Heart right ventricle (tissue), 16 donors: ENCODE results near the gene TMEM109. TPM values are rescaled to one million over a fixed set of nuclear protein-coding genes. Genes with fewer than 3 reads are reported as not detected.
A peak's percentile ranks its signal among the peaks of the same experiment; 100 is the strongest.
"Not testable (repeated sequence)": the region's sequence is repeated elsewhere in the genome, so short reads cannot be mapped to it uniquely, and the experiment has no call there.

Experiments used
- ATAC-seq, 8 donors: fragments of 200-7000 bp; cut with Tn5 transposase; one replicate each; pipeline ENCODE4 v1.9.1; 2020; ENCODE audit warnings: mild to moderate bottlenecking in 8 of 8, moderate library complexity in 8 of 8, moderate number of reproducible peaks in 1 of 8
- DNase-seq, 2 donors: peaks; one replicate each; pipeline ENCODE4 v3.0.0-alpha.2; 2020
- H3K27ac ChIP-seq, 10 donors: fragments of 200-600 bp; sonication (generic) in 2 of 10; one replicate each; pipeline versions ENCODE4 v1.5.0 to v1.8.0; 2020 to 2022; ENCODE audit warnings: mild to moderate bottlenecking in 3 of 10
- H3K27me3 ChIP-seq, 7 donors: fragments of 200-600 bp; one replicate each; pipeline ENCODE4 v1.8.0; 2021 to 2022; ENCODE audit warnings: mild to moderate bottlenecking in 2 of 7
- H3K36me3 ChIP-seq, 9 donors: fragments of 200-600 bp; sonication (generic) in 1 of 9; one replicate each; pipeline versions ENCODE4 v1.5.0 to v1.8.0; 2020 to 2022; ENCODE audit warnings: mild to moderate bottlenecking in 2 of 9
- H3K4me1 ChIP-seq, 9 donors: fragments of 200-600 bp; sonication (generic) in 1 of 9; one replicate each; pipeline versions ENCODE4 v1.5.0 to v1.8.0; 2020 to 2022; ENCODE audit warnings: mild to moderate bottlenecking in 4 of 9
- H3K4me3 ChIP-seq, 10 donors: fragments of 200-600 bp; sonication (generic) in 2 of 10; one replicate each; pipeline versions ENCODE4 v1.5.0 to v1.8.0; 2020 to 2022; ENCODE audit warnings: mild to moderate bottlenecking in 7 of 10, moderate library complexity in 2 of 10
- H3K9me3 ChIP-seq, 11 donors: fragments of 200-600 bp in 10 of 11; sonication (generic) in 2 of 11; one replicate each; pipeline versions ENCODE4 v1.5.0 to v1.8.0; 2013 to 2022; ENCODE audit warnings: mild to moderate bottlenecking in 2 of 11, control low read depth in 1 of 11, moderate library complexity in 1 of 11
- WGBS, 2 donors: extraction: QIAGEN DNeasy Blood & Tissue Kit; methylation state at CpG; one replicate each; pipeline ENCODE4 v1.1.7; 2013; ENCODE audit warnings: inconsistent platforms in 1 of 2; 5-methylcytosine and 5-hydroxymethylcytosine counted together
- intact Hi-C, 10 donors: fragments of 100-400 bp; cut with DNase I; formaldehyde crosslinking; loops; one replicate each; pipeline versions ENCODE4 v1.11.1 to v1.14.2; 2022
- polyA plus RNA-seq, 2 donors: library from polyadenylated mRNA; stranded (reverse); fragments of 200-250 nt; gene quantifications; one replicate each; pipeline ENCODE4 v1.2.3, GENCODE V29; 2013
- total RNA-seq, 10 donors: library from RNA; stranded (reverse); fragmentation: NEBNext Ultra II Directional in 3 of 10; extraction: Animal tissue kit (Norgen Biotek cat#: 25700) in 3 of 10; gene quantifications; one replicate each; pipeline versions ENCODE4 v1.2.1 to v1.2.4, GENCODE V29; 2021 to 2023
- TF ChIP-seq, protein P1 (sequence below), 9 donors: fragments of 200-600 bp; sonication (generic) in 2 of 9; IDR thresholded peaks; one replicate each; pipeline versions ENCODE4 v1.5.0 to v1.8.0; 2021 to 2022; ENCODE audit warnings: antibody characterized with exemption in 9 of 9, mild to moderate bottlenecking in 5 of 9, moderate library complexity in 1 of 9
- donor health status: Arrhythmogenic right ventricular cardiomyopathy.
- donor health status: ischemic (EF 13 %, LVEDD 7.1; RV severe dilation, severe dysfunction).
- donor health status: healthy with polysubstance abuse.
- donor health status: DM: no; HTN: yes; CAD: no.
- donor health status: DM: no; HTN: no; CAD: no.
- donor health status: ischemic (EF 25% LVEDD 6.9; RV normal size, moderate dysfunction).
- donor health status: ischemic (EF 25% LVEDD 5.7; RV mildly dilated, moderate dysfunction).
- donor health status: healthy.
- donor health status: DM: yes; HTN: yes; CAD: no.
- donor health status: Ischemic cardiomyopathy.
- donor health status: ischemic (EF 35%, LVEDD 5.7; RV mildly dilated, moderate dysfunction).
- donor health status: nonischemic (EF 11% LVEDD 7.7; RV severe dilation, severe dysfunction).
- donor health status: DM: yes; HTN: yes; CAD: no.
- donor health status: PGD.
- donor health status: ischemic (EF 29% LVEDD 5.4; RV normal size, mild dysfunction).
- donor health status: nonischemic (EF 23%, LVEDD 6.1; RV moderate dilation, normal function).

Gene TMEM109
- total and polyA plus RNA-seq, 12 donors: 53.3 to 121 (median 92.7) TPM

DNA sequence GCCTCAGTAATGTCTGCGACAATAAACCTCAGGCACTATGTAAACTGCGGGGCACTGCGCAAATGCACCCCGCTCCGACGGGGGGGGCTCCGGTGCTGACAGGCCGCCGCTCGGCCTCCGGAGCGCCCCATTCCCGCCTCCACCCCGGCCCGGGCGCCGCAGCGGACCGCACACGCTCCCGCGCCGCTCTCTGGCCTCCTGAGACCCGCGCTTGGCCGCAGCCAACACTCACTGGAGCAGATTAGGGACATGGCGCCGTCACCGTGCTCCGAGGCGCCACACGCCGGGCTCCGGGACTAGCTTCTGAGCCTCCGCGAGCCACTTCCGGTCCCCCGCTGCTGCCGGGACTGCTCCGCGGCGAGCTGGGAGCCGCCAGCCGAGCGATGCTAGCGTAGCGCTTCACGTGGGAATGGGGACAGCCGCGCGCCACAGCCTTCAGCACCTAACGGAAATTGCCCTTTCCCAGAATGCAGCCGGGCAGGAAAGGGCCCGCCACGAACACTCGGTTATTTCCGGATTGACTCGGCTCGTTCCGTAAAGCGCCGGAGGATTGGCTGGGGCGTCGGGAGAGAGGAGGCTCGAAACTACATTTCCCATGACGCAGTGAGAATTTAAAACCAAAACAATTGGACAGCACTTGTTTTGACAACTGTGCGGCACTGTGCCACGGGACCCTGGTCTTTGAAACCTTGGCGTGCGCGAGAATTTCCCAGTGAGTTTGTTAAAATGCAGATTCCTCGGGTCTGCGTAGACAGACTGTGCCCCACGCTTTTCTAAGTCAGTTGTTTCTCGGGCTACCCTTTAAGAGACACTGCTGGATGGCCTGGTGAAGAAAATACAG is 7.6 kb upstream of the TMEM109 start, which contains the start of gene PRPF19:
Gene PRPF19 (minus strand): TSS at position 454 of the 841 bp plus-strand sequence. CDS start 203 bp downstream, at position 251.
- Histone ChIP-seq H3K4me1 (peaks cover 6 to 47% (median 33%) of the 10 kb centered on the region in 9 donors), H3K4me3 (peak within 1 kb of the TSS; percentile 64 to 98 (median 85)), H3K27me3 (no peaks in the 10 kb centered on the region), H3K27ac (peak within 1 kb of the TSS; percentile 51 to 95 (median 92)), H3K36me3 (peaks cover 0 to 29% (median 14%) of the 10 kb centered on the region in 9 donors), H3K9me3 (no peaks in the 10 kb centered on the region)
- ATAC-seq: peak; percentile 96 to 99 (median 97)
- WGBS, 2 donors: 0% methylated on average over 75 of the region's 75 CpGs
- TF ChIP-seq, protein P1, sequence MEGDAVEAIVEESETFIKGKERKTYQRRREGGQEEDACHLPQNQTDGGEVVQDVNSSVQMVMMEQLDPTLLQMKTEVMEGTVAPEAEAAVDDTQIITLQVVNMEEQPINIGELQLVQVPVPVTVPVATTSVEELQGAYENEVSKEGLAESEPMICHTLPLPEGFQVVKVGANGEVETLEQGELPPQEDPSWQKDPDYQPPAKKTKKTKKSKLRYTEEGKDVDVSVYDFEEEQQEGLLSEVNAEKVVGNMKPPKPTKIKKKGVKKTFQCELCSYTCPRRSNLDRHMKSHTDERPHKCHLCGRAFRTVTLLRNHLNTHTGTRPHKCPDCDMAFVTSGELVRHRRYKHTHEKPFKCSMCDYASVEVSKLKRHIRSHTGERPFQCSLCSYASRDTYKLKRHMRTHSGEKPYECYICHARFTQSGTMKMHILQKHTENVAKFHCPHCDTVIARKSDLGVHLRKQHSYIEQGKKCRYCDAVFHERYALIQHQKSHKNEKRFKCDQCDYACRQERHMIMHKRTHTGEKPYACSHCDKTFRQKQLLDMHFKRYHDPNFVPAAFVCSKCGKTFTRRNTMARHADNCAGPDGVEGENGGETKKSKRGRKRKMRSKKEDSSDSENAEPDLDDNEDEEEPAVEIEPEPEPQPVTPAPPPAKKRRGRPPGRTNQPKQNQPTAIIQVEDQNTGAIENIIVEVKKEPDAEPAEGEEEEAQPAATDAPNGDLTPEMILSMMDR (IDR thresholded peaks at IDR 0.05): no peak
- DNase-seq: peak; percentile 98 to 99
- intact Hi-C loops: loop anchor here in 1 of 10 donors (5.0 kb wide), 1 partner anchor 46 kb away; the partner anchor contains the start of gene SLC15A3

DNA sequence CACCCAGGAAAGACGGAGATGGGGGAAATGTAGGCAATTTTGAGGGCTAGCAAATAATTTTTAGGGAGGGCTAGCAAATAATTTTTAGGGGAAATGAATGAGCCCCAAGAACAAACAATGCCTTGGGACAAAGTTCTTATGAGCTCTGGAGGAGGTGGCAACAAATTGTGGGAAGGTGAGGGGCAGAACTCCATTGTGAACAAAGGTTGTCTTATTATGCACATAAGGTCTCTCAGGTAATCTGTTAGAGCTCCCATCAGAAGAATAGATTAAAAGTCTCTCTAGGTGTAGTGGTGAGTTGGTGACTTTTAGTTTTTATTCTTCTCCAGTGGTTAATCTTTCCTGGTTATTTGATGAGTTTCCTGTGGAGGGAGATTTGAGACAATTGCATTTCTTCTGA is 5.2 kb upstream of the TMEM109 start:
- intact Hi-C loops: loop anchor here in 1 of 10 donors (5.0 kb wide), 1 partner anchor 43 kb away; the partner anchor contains the start of gene SLC15A3
- H3K9me3 ChIP-seq: no peaks in the 10 kb centered on the region
- peaks cover 0 to 4% (median 0%) of the 10 kb centered on the region in 9 donors for H3K36me3 ChIP-seq
- 33 to 55% methylated on average over 1 of the region's 1 CpG for WGBS, 2 donors
- no peak overlapping the region for H3K4me3 ChIP-seq
- TF ChIP-seq, protein P1 (IDR thresholded peaks at IDR 0.05): no peak
- H3K4me1 ChIP-seq: peaks cover 10 to 67% (median 47%) of the 10 kb centered on the region in 9 donors
- ATAC-seq (no peak), DNase-seq (no peak)
- H3K27me3 ChIP-seq: no peaks in the 10 kb centered on the region
- no peak overlapping the region for H3K27ac ChIP-seq

DNA sequence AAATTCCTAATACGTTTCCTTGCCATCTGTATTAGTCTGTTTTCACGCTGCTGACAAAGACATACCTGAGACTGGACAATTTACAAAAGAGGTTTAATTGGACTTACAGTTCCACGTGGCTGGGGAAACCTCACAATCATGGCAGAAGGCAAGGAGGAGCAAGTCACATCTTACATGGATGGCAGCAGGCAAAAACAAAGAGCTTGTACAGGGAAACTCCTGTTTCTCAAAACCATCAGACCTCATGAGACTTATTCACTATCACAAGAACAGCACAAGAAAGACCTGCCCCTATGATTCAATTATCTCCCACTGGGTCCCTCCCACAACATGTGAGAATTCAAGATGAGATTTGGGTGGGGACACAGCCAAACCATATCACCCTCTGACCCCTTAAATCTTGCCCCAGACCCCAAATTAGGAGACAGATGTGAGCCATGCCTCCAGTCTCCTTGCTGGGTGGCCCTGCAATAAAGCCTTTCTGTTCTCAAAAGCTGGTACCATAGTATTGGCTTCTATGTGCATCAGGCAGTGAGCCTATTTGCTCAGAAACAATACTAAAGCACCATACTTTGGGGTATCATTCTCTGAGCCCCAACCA is 4.2 kb upstream of the TMEM109 start:
- Histone ChIP-seq H3K4me1 (peaks cover 10 to 60% (median 40%) of the 10 kb centered on the region in 9 donors), H3K27ac (peak overlapping the region in 2 of 10 donors; percentile 63 to 74)
- intact Hi-C loops: loop anchor here in 3 of 10 donors (5.0 to 10.0 kb wide), 3 partner anchors 43 to 225 kb away; partner anchors contain the start of gene SLC15A3 (in 1 of the 3)
- 53 to 74% methylated on average over 3 of the region's 3 CpGs for WGBS, 2 donors
- H3K27me3 ChIP-seq, DNase-seq, H3K36me3 ChIP-seq, ATAC-seq, H3K4me3 ChIP-seq, H3K9me3 ChIP-seq: not testable (repeated sequence)

GRCh38 chr11:60910281-60910687 is 3.7 kb upstream of the TMEM109 start:
- H3K27me3 ChIP-seq: no peaks in the 10 kb centered on the region
- no peaks in the 10 kb centered on the region for H3K9me3 ChIP-seq
- ATAC-seq (no peak), DNase-seq (no peak)
- TF ChIP-seq, protein P1 (IDR thresholded peaks at IDR 0.05): no peak
- no peak overlapping the region for H3K4me3 ChIP-seq
- H3K36me3 ChIP-seq: no peaks in the 10 kb centered on the region
- H3K4me1 ChIP-seq: peaks cover 7 to 60% (median 40%) of the 10 kb centered on the region in 9 donors
- intact Hi-C loops: loop anchor here in 3 of 10 donors (10.0 kb wide), 2 partner anchors 215 to 225 kb away; no protein-coding TSS in a partner anchor
- WGBS, 2 donors: 75 to 89% methylated on average over 3 of the region's 3 CpGs
- peak overlapping the region in 7 of 10 donors; percentile 14 to 94 (median 55) for H3K27ac ChIP-seq
